KMS-11 (cell line): Measurements from ENCODE around the gene ST8SIA4.

Experiments used
- H2AFZ ChIP-seq: fragments of 200-600 bp; sonication (generic); 2 replicates; pipeline ENCODE4 v1.6.1; 2016; ENCODE audit warnings: antibody characterized with exemption, mixed run types, low read depth
- H3K27ac ChIP-seq: fragments of 200-600 bp; sonication (generic); 2 replicates; pipeline ENCODE4 v1.6.1; 2016; ENCODE audit warnings: mild to moderate bottlenecking, mixed run types
- H3K27me3 ChIP-seq: fragments of 200-600 bp; sonication (generic); 2 replicates; pipeline ENCODE4 v1.6.1; 2017; ENCODE audit warnings: mild to moderate bottlenecking, low read depth, mixed run types, moderate library complexity; ENCODE audit not compliant: insufficient read depth
- H3K36me3 ChIP-seq: fragments of 200-600 bp; sonication (generic); 2 replicates; pipeline ENCODE4 v1.6.1; 2017; ENCODE audit warnings: mild to moderate bottlenecking, mixed run types; ENCODE audit not compliant: insufficient read depth
- H3K4me1 ChIP-seq: fragments of 200-600 bp; sonication (generic); 2 replicates; pipeline ENCODE4 v1.6.1; 2016; ENCODE audit warnings: mild to moderate bottlenecking, low read depth, mixed run types; ENCODE audit not compliant: poor library complexity, severe bottlenecking
- H3K4me2 ChIP-seq: fragments of 200-600 bp; sonication (generic); 2 replicates; pipeline ENCODE4 v1.7.0; 2016; ENCODE audit warnings: mild to moderate bottlenecking, mixed run types
- H3K4me3 ChIP-seq: fragments of 200-600 bp; sonication (generic); IDR thresholded peaks from 2 replicates; pipeline ENCODE4 v1.6.1; 2017; ENCODE audit warnings: low read depth, low read length, mixed read lengths; ENCODE audit not compliant: insufficient read depth
- H3K79me2 ChIP-seq: fragments of 200-600 bp; sonication (generic); 2 replicates; pipeline ENCODE4 v1.6.1; 2016; ENCODE audit warnings: low read depth, mixed run types; ENCODE audit not compliant: insufficient read depth
- H3K9ac ChIP-seq: fragments of 200-600 bp; sonication (generic); 2 replicates; pipeline ENCODE4 v1.6.1; 2016; ENCODE audit warnings: mild to moderate bottlenecking, mixed run types
- H4K20me1 ChIP-seq: fragments of 200-600 bp; sonication (generic); 2 replicates; pipeline ENCODE4 v1.6.1; 2016; ENCODE audit warnings: mild to moderate bottlenecking, mixed run types; ENCODE audit not compliant: insufficient read depth
- CTCF ChIP-seq: fragments of 200-600 bp; sonication (generic); conservative IDR thresholded peaks from 2 replicates; pipeline ENCODE4 v1.6.1; 2017; ENCODE audit warnings: low read depth, mild to moderate bottlenecking, antibody characterized with exemption, low read length, moderate library complexity, mixed read lengths

Gene ST8SIA4

DNA sequence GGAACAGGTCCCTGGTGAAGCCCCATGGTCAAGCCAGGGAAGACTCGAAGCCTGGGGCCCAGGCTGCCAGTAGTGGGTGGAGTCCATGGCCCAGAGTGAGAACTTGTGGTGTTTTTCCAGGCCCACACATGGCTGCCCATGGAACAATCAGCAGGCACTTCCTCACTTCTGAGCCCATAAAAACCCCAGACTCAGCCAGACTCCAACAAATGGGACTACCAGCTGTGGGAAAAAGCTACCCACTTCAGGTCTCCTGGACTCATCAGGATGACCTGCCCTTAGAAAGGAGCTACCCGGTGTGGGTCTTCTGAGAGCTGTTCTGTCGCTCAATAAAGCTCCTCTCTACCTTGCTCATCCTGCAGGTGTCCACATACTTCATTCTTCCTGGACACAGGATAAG is 108.9 kb downstream of the ST8SIA4 start:
- Histone ChIP-seq H2AFZ (no peak overlapping the region), H3K36me3 (no peaks in the 10 kb centered on the region), H3K4me3 (no peak overlapping the region), H3K27ac (no peak overlapping the region), H3K27me3 (no peaks in the 10 kb centered on the region), H3K9ac (no peak overlapping the region), H3K4me2 (no peak overlapping the region), H4K20me1 (no peaks in the 10 kb centered on the region), H3K79me2 (no peaks in the 10 kb centered on the region), H3K4me1 (peaks cover 31% of the 10 kb centered on the region)
- no peak for TF ChIP-seq CTCF

GRCh38 chr5:100792781-100793180 is 110.3 kb downstream of the ST8SIA4 start:
- Histone ChIP-seq H2AFZ (no peak overlapping the region), H3K79me2 (no peaks in the 10 kb centered on the region), H3K4me2 (no peak overlapping the region), H3K4me1 (peaks cover 44% of the 10 kb centered on the region), H3K9ac (no peak overlapping the region), H4K20me1 (no peaks in the 10 kb centered on the region), H3K27me3 (no peaks in the 10 kb centered on the region), H3K4me3 (no peak overlapping the region), H3K27ac (no peak overlapping the region), H3K36me3 (no peaks in the 10 kb centered on the region)
- no peak for TF ChIP-seq CTCF

- Histone ChIP-seq H3K4me3 (no peak overlapping the region), H3K4me1 (peaks cover 49% of the 10 kb centered on the region), H3K27ac (no peak overlapping the region; the same call in 1 of the 2 replicates), H3K4me2 (peak overlapping the region; percentile 74), H3K9ac (no peak overlapping the region), H3K79me2 (no peaks in the 10 kb centered on the region), H3K27me3 (no peaks in the 10 kb centered on the region), H3K36me3 (no peaks in the 10 kb centered on the region), H4K20me1 (no peaks in the 10 kb centered on the region), H2AFZ (no peak overlapping the region)
- TF ChIP-seq CTCF, result no peak
Observed at GRCh38 chr5:100791391-100791790, 111.7 kb downstream of the ST8SIA4 start.

GRCh38 chr5:100790951-100791350 is 112.1 kb downstream of the ST8SIA4 start:
- TF ChIP-seq CTCF, result no peak
- H3K79me2 ChIP-seq, result no peaks in the 10 kb centered on the region
- no peak overlapping the region for H3K4me3 ChIP-seq
- peak overlapping the region; percentile 21; the same call in 1 of the 2 replicates for H2AFZ ChIP-seq
- H3K4me1 ChIP-seq, result peaks cover 49% of the 10 kb centered on the region
- no peaks in the 10 kb centered on the region for H3K36me3 ChIP-seq
- H3K9ac ChIP-seq, result no peak overlapping the region
- peak overlapping the region; percentile 31; the same call in 1 of the 2 replicates for H3K27ac ChIP-seq
- H4K20me1 ChIP-seq, result no peaks in the 10 kb centered on the region
- peak overlapping the region; percentile 74 for H3K4me2 ChIP-seq
- H3K27me3 ChIP-seq, result no peaks in the 10 kb centered on the region
